Endodermal cell (in vitro differentiated cells): ENCODE data around the gene CYYR1. TPM values are rescaled to one million over a fixed set of nuclear protein-coding genes. Genes with fewer than 3 reads are reported as not detected.

Experiments used
- DNase-seq: peaks from one replicate; pipeline ENCODE4 v3.0.0-alpha.2; 2017
- H3K27ac ChIP-seq: 2 replicates; pipeline ENCODE4 v1.5.1; 2013; ENCODE audit warnings: mild to moderate bottlenecking, low read depth, low read length, moderate library complexity
- H3K27me3 ChIP-seq: 2 replicates; pipeline ENCODE4 v1.6.1; 2013; ENCODE audit warnings: mild to moderate bottlenecking, low read length, moderate library complexity; ENCODE audit not compliant: insufficient read depth, control insufficient read depth, poor library complexity, severe bottlenecking
- H3K36me3 ChIP-seq: 2 replicates; pipeline ENCODE4 v1.7.0; 2013; ENCODE audit warnings: mild to moderate bottlenecking, low read length, moderate library complexity; ENCODE audit not compliant: control insufficient read depth, insufficient read depth
- H3K4me1 ChIP-seq: one replicate; pipeline ENCODE4 v1.7.0; 2013; ENCODE audit warnings: low read length; ENCODE audit not compliant: control insufficient read depth, insufficient read depth
- H3K4me3 ChIP-seq: 2 replicates; pipeline ENCODE4 v1.5.1; 2013; ENCODE audit warnings: mild to moderate bottlenecking, low read length, moderate library complexity
- H3K9ac ChIP-seq: 2 replicates; pipeline ENCODE4 v1.6.1; 2013; ENCODE audit warnings: mild to moderate bottlenecking, low read length, moderate library complexity; ENCODE audit not compliant: poor library complexity, severe bottlenecking; ENCODE audit errors: extremely low read depth
- H3K9me3 ChIP-seq: 2 replicates; pipeline ENCODE4 v1.6.1; 2013; ENCODE audit warnings: mild to moderate bottlenecking, low read length, moderate library complexity; ENCODE audit not compliant: control insufficient read depth
- H3K27ac Mint-ChIP-seq: 2 replicates; pipeline ENCODE4 v1.8.0; 2020; ENCODE audit warnings: mixed read lengths
- H3K27me3 Mint-ChIP-seq: 2 replicates; pipeline ENCODE4 v1.8.0; 2021; ENCODE audit warnings: mild to moderate bottlenecking, mixed read lengths; ENCODE audit not compliant: insufficient read depth
- H3K36me3 Mint-ChIP-seq: 2 replicates; pipeline ENCODE4 v1.8.0; 2020; ENCODE audit warnings: low read depth, mixed read lengths
- H3K4me1 Mint-ChIP-seq: 2 replicates; pipeline ENCODE4 v1.8.0; 2020; ENCODE audit warnings: mixed read lengths
- H3K4me3 Mint-ChIP-seq: 2 replicates; pipeline ENCODE4 v1.8.0; 2020; ENCODE audit warnings: mild to moderate bottlenecking, moderate library complexity, mixed read lengths
- H3K9me3 Mint-ChIP-seq: 2 replicates; pipeline ENCODE4 v1.8.0; 2020; ENCODE audit warnings: mild to moderate bottlenecking, mixed read lengths
- CTCF ChIP-seq: fragments of 200-600 bp; sonication (generic); conservative IDR thresholded peaks from 2 replicates; pipeline ENCODE4 v1.5.0; 2021; ENCODE audit warnings: antibody characterized with exemption, mild to moderate bottlenecking
- WGBS, 2 experiments: methylation state at CpG; one replicate each; pipeline versions ENCODE4 v1.1.5 to v1.1.7; 2013; ENCODE audit warnings: missing lambda C conversion rate in 2 of 2, mixed read lengths in 1 of 2; ENCODE audit not compliant: insufficient coverage in 1 of 2, insufficient read length in 1 of 2; 5-methylcytosine and 5-hydroxymethylcytosine counted together
- total RNA-seq, 2 donors: library from RNA; stranded (reverse); fragmentation: NEBNext Ultra II Directional in 1 of 2; extraction: Animal tissue kit (Norgen Biotek cat#: 25700) in 1 of 2; gene quantifications; 2 replicates in 1 of 2; 3 replicates in 1 of 2; pipeline ENCODE4 v1.2.1, GENCODE V29; 2021

The CYYR1 gene
- total RNA-seq, 2 donors from 2014 or later: 16.8 to 16.9 TPM

- Histone ChIP-seq H3K4me1 (no peaks in the 10 kb centered on the region), H3K36me3 (no peaks in the 10 kb centered on the region), H3K9ac (no peak overlapping the region), H3K4me3 (no peak overlapping the region), H3K9me3 (no peaks in the 10 kb centered on the region), H3K27me3 (no peaks in the 10 kb centered on the region), H3K27ac (no peak overlapping the region)
- H3K27ac Mint-ChIP-seq: no peak overlapping the region
- H3K9me3 Mint-ChIP-seq: no peaks in the 10 kb centered on the region
- WGBS, 2 experiments: 36% methylated on average over 2 of the region's 2 CpGs; no CpG with 5 or more reads in 1 of the 2 experiments
- no peak overlapping the region for H3K4me3 Mint-ChIP-seq
- H3K4me1 Mint-ChIP-seq: no peaks in the 10 kb centered on the region
- TF ChIP-seq CTCF: no peak
- DNase-seq: no peak
- peaks cover 18% of the 10 kb centered on the region for H3K36me3 Mint-ChIP-seq
- H3K27me3 Mint-ChIP-seq: no peaks in the 10 kb centered on the region
Observed at GRCh38 chr21:26532208-26532607, 40.9 kb downstream of the CYYR1 start.

- DNase-seq: no peak
- H3K4me1 ChIP-seq: no peaks in the 10 kb centered on the region
- H3K27ac ChIP-seq: no peak overlapping the region
- H3K36me3 ChIP-seq: no peaks in the 10 kb centered on the region
- no peak overlapping the region for H3K27ac Mint-ChIP-seq
- no peaks in the 10 kb centered on the region for H3K9me3 Mint-ChIP-seq
- no peaks in the 10 kb centered on the region for H3K27me3 Mint-ChIP-seq
- no peaks in the 10 kb centered on the region for H3K27me3 ChIP-seq
- no peak overlapping the region for H3K4me3 ChIP-seq
- no peaks in the 10 kb centered on the region for H3K9me3 ChIP-seq
- no peak overlapping the region for H3K9ac ChIP-seq
- no peaks in the 10 kb centered on the region for H3K4me1 Mint-ChIP-seq
- H3K4me3 Mint-ChIP-seq: no peak overlapping the region
- no peak for TF ChIP-seq CTCF
- WGBS, 2 experiments: 100% methylated on average over 1 of the region's 1 CpG; no CpG with 5 or more reads in 1 of the 2 experiments
- H3K36me3 Mint-ChIP-seq: peaks cover 16% of the 10 kb centered on the region
Observed at GRCh38 chr21:26529526-26529925, 43.6 kb downstream of the CYYR1 start.

GRCh38 chr21:26528882-26529281 lies 44.2 kb downstream of the CYYR1 start:
- Mint-ChIP-seq H3K9me3 (no peaks in the 10 kb centered on the region), H3K4me1 (no peaks in the 10 kb centered on the region), H3K27ac (no peak overlapping the region), H3K4me3 (no peak overlapping the region), H3K27me3 (no peaks in the 10 kb centered on the region), H3K36me3 (peaks cover 16% of the 10 kb centered on the region)
- Histone ChIP-seq H3K9me3 (no peaks in the 10 kb centered on the region), H3K27me3 (no peaks in the 10 kb centered on the region), H3K27ac (no peak overlapping the region), H3K4me1 (no peaks in the 10 kb centered on the region), H3K9ac (no peak overlapping the region), H3K4me3 (no peak overlapping the region), H3K36me3 (no peaks in the 10 kb centered on the region)
- no peak for TF ChIP-seq CTCF
- no peak for DNase-seq
